Thyroid gland (tissue), 4 donors: ENCODE data around the gene MTA1.

ENCODE experiments used
- CTCF ChIP-seq, 6 experiments: fragments of 200-600 bp in 3 of 6; fragments of 450-650 bp in 3 of 6; sonication (generic) in 3 of 6; IDR thresholded peaks; one replicate each; pipeline ENCODE4 v1.5.1; 2016 to 2019; ENCODE audit warnings: antibody characterized with exemption in 6 of 6, mild to moderate bottlenecking in 2 of 6, inconsistent platforms in 1 of 6, moderate library complexity in 1 of 6
- POLR2A ChIP-seq, 2 donors: fragments of 450-650 bp; IDR thresholded peaks; one replicate each; pipeline ENCODE4 v1.6.1; 2017; ENCODE audit warnings: antibody characterized with exemption in 2 of 2, mild to moderate bottlenecking in 2 of 2, moderate library complexity in 1 of 2

DNA sequence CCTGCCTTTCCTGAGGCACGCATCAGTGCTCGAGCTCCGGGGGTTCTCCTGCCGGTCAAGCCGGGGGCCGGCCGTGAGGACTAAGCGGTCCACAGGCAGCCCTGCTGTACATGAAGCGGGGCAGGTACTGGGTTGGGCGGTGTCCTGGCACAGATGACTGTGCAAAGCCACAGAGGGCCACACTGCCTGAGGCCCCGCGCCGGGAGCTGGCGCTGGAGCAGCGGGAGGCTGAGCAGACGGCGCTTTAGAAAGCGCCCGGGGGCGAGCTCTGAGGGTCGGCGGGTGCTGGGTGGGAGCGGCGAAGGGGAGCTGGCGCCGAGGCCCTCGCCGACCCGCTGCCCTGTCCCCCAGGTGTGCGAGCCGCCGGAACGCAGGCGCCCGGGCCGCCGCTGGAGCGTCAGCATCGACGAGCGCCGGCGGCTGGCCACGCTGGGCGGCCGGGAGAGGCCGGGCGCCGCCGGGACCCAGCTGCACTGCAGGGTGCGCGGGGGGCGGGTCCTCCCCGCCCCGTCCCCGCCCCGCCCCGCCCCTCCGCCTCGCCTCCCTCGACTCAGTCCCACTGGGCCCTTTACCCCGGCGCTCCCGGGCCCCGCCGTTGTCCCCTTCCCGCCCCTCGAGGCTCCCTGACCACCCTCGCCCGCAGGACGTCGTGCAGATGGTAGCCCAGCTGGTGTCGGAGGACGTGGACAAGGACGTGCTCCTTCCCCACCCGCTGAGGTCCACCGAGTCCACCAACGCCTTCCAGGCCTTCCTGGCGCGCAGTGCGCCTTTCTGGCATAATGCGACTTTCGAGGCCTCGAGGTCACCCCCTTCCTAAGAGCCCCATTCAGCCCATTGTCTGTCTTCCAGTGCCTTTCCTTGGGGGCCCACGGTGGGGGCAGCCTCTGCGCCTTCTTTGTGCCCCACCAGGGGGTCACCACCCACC, 8.3 kb upstream of the MTA1 start:
- no peak for TF ChIP-seq CTCF (IDR thresholded peaks at IDR 0.05)
- peak in 1 of 2 donors; percentile 8 for TF ChIP-seq POLR2A (IDR thresholded peaks at IDR 0.05)
